Activated CD4-positive, CD25-positive, alpha-beta regulatory T cell treated with anti-CD3 and anti-CD28 coated beads, Interleukin-2, amount 50 U/mL, for 24 hours (primary cell): ENCODE results near the gene METTL1.
"Not testable (repeated sequence)": the region's sequence is repeated elsewhere in the genome, so short reads cannot be mapped to it uniquely, and the experiment has no call there.

Source experiments
- ATAC-seq, 2 donors: fragments of 150-1000 bp; cut with Tn5 transposase; one replicate each; pipeline ENCODE4 v1.10.0; 2021; ENCODE audit warnings: mild to moderate bottlenecking in 1 of 2, moderate library complexity in 1 of 2

Gene METTL1

GRCh38 chr12:57771873-57772428, at the start of gene METTL1:
Gene METTL1 (minus strand): TSS chr12:57772105. CDS start chr12:57772083, 22 bp downstream.
- peak; percentile 89 to 93 for ATAC-seq

- not testable (repeated sequence) for ATAC-seq
Observed at GRCh38 chr12:57821015-57821414, 49.1 kb upstream of the METTL1 start.

DNA sequence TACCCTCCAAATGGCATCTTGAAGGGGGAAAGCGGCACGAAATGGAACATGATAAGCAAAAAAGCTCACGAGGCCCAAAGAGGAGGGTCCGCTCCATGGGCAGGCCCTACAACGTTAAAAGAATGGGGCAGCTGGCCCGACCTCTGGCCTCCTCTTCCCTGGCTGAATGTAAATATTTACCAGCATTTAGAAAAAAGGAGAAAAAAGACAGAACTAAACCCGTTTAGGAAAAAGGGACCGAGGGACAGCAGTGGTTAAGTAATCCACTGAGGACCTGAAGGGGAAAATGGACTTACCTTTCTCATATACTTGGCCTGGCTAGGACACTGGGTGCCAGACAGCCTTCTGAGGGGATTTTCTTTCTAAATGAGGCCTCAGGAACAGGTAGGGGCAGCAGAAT, 48.2 kb upstream of the METTL1 start:
- not testable (repeated sequence) for ATAC-seq

GRCh38 chr12:57817990-57818331, 46.1 kb upstream of the METTL1 start:
- ATAC-seq = not testable (repeated sequence)

- ATAC-seq = no peak
Observed at GRCh38 chr12:57817261-57817989, 45.5 kb upstream of the METTL1 start.

- ATAC-seq = no peak
Observed at GRCh38 chr12:57816855-57817151, 44.9 kb upstream of the METTL1 start.

DNA sequence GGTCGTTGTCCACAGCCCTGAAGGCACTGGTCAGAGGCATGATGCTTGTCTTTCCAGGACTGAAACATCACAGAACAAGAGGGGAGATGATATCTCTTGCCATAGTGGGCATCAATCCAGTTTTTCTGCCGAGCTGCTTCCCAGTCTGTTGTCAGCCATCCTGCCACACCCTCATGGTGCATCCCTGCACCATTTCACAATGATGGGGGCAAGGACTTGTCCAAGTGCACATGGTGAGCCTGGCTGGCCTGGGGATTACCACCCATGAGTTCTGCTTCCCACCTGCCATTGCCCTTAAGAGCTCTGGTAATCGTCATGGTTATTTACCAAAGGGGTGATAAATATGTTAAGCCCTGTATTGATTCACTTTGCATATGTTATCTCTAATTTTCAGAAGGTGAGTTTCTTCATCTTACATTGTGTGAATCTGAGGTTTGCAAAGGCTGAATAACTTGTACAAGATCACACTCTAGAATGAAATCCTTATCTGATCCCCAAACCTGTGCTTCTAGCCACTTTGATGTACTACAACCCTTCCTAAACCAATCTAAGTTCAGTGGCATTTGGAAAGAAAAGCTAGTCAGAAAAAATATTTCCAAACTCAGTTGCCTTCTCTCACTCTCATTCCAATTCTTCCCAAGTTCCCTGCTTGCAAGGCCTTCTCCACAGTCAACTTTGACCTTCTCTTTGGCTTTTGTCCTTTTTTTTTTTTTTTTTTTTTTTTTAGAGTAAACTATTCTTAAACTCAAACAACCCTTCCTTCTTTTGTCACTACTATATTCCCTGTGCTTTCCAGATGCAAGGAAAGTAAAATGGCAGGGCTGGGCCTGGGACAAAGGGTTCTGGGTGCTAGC, 44.3 kb upstream of the METTL1 start:
- ATAC-seq = no peak

GRCh38 chr12:57815177-57816000, 43.5 kb upstream of the METTL1 start:
- ATAC-seq = peak in 1 of 2 donors; percentile 72

- ATAC-seq = no peak
Observed at GRCh38 chr12:57813971-57814772, 42.3 kb upstream of the METTL1 start.

DNA sequence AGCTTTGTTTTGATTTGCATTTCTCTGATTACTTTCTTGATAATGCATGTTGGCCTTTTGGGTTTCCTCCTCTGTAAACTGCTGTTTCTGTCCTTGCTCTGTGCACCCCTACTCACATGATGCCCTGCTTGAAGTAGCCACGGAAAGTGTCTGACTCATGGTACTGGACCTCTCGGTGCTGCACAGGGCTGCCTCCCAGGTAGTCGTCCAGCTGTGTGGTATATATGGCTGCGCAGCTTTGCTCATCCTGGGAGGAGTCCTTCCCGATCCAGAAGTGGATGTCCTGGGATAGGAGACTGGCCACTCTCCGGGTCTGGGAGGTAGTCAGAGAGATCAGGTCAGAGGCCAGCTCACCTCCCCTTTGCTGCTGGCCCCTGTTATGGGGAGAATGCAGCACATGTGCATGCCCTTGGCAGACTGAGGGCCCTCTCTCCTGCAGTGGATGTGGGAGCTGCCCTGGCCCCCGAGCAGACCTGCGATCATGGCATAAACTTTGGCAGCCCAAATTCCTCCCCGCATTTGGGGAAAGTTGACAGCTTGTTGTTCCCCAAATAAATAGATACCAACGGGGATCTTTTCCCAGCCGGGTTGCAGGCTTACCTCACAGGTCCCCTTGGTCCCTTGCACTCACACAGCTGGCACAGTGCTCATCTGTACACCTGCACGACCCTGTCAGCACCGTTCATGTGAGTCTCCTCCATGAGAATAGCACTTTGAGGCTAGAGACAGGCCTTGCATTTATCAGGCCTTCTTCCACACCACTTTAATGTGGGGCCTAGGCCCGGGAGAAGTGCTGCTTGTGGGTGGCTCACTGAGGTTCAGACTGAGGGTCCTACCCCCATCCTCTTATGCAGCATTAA, 41.4 kb upstream of the METTL1 start:
- no peak for ATAC-seq

- ATAC-seq = no peak
Observed at GRCh38 chr12:57811028-57811755, 39.3 kb upstream of the METTL1 start.

DNA sequence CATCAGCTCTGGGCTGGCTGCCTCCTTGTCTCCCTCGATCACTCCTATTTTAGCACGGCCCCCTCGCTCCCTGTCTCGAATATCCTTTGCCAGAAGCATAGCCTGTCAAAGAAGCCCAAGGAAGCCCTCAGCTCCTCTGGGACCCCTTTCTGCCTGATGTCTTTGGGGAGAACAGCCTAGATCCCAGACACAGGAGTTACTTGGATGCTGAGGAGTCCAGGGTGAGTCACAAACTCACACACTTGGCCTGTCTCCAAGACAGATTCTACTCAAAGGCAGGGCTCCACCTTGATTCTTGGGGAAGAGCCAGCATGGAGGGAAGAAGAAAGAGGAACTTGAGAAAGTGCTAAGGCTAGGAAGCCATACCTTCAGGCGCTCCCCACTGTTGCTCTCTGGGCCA, 38.5 kb upstream of the METTL1 start:
- no peak for ATAC-seq

GRCh38 chr12:57809425-57809824, 37.5 kb upstream of the METTL1 start:
- ATAC-seq = no peak

DNA sequence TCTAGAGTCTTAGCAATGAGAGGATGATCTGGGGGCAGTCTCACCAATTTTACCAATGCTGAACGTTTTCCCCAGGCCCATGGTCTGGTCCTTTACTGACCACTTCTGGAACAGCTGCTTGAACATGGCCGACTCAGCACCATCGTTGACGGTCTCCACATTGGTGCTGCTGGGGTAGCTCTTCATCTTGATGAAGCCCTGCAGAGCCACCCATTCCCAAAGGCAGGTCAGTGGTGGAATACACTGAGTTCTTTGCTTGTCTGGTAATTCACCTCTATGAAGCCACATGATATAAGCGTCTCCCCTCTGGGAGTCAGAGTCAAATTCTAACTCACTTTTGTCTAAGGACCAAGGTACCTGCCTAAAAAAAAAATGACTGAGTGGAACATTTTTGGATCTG, 36.4 kb upstream of the METTL1 start:
- ATAC-seq = no peak

GRCh38 chr12:57807285-57807684, 35.4 kb upstream of the METTL1 start:
- ATAC-seq = no peak

GRCh38 chr12:57806677-57807076, 34.8 kb upstream of the METTL1 start:
- ATAC-seq = no peak

- no peak for ATAC-seq
Observed at GRCh38 chr12:57803319-57803893, 31.5 kb upstream of the METTL1 start.

GRCh38 chr12:57802607-57803006, 30.7 kb upstream of the METTL1 start:
- ATAC-seq = no peak

DNA sequence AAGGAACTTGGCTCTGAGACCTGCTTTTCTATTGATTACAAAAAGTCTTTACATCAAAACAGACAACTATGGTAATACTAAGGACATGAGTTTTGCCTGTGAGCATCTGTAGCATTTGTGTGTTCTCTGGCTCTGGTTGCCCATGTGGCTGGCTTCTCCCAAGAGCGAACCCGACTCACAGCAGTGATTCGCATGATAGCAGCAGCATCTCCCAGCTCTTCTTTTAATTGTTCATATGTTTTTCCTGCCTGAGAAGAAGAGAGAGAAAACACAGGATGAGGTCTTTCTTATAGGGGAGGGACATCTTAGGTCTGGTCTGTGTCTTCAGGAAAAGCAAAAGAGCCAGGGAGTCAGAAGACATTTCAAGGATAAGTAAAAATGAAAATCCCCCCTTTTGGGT, 29.1 kb upstream of the METTL1 start:
- no peak for ATAC-seq

GRCh38 chr12:57797933-57798332, 26.0 kb upstream of the METTL1 start:
- no peak for ATAC-seq
